HG02938 (cell line): ENCODE results near the gene LMOD2.

Source experiments
- ATAC-seq: cut with Tn5 transposase; IDR thresholded peaks from one replicate; pipeline ENCODE4 v1.9.1; 2021; ENCODE audit warnings: mild to moderate bottlenecking, moderate library complexity; ENCODE audit not compliant: unreplicated experiment

Gene LMOD2

DNA sequence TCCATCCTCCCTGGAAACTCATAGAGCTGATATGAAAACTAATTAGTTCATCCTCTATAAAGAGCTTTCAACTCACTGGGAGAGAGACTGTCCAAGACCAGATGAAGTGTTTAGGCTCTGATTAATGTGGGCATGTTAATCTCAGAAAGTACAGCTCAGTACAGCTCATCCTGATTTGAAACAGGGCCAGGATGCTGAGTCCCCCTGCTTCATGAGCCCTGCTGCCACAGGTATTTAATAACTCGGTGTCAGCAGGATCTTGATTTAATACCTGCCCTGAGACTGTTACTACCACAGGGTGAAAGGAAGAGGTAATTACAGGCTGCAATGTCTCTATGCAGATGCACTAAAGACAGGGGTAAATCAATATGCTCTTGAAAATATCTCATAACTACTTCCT lies 10.8 kb downstream of the LMOD2 start:
- no peak for ATAC-seq

DNA sequence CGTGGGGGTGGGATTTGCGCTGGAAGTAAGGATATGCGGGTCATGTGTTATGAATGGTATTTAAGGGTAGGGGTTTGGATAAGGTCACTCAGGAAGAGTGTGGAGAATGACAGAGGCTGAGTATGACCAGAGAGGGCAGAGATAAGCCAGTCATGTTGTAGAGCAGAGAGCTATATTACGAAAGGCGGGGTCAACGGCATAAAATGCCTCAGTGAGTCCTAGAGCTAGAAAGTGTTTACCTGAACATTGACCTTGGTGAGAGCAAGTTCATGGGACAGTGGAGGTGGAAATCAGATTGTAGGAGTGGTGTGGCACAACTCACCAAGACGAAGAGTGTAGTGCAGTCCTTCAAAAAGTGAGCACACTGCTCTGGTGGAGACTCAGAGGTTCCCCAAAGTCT lies 13.8 kb downstream of the LMOD2 start:
- ATAC-seq: no peak

DNA sequence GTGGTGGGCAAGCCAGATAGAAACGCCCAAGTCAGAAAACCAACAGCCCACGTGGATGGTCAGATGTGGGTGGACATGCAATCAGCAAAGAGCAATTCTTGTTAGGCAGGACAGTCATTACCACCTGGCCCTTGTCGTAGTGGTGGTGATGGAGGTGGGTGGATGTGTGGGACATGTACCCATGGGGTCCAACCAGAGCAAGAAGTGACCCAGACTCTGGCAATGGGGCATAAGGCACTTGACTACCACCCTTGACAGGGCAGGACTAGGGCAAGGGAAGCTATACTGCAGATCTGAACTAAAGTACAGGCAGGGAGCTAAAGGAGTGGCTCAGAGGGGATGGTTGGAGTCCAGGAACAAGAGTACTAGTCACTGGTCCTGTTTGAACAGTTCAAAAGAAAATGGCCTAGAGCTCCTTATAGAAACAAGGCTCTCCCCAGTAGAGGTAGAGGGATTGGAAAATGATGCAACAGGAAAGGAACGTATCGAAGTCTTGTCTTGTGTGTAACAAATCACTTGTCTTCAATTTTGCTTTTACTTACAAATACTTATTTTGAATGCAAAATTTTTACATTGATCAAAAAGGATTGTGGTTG lies 17.6 kb downstream of the LMOD2 start:
- no peak for ATAC-seq

DNA sequence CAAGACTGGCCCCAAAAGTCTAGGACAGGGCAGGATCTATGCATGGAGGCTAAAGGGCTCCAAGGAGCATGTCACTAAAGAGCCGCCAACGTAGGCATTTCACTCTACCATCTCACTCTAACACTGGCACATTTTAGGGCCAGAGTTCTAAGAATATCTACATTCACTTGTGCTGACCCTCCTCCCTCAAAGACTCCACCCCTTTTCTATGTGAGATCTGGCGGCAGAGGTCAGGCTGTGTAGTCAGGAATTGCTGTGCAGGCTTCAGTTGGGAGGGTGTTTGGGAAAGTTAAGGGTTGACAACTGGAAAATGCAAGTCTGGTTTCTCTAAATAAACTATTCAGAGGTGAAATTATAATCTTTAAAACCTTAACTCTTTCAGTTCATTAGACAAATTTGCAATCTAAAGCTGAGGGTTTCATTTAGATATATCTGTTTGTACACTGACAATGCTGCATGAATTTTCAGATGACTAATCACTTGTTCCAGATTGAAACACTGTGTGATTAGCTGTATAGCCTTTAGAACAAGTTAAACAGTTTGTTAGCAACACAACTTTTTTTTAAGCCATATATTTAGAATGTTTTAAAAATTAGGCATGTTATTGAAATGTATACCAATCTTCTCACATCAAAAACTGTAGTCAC lies 18.2 kb downstream of the LMOD2 start:
- no peak for ATAC-seq

DNA sequence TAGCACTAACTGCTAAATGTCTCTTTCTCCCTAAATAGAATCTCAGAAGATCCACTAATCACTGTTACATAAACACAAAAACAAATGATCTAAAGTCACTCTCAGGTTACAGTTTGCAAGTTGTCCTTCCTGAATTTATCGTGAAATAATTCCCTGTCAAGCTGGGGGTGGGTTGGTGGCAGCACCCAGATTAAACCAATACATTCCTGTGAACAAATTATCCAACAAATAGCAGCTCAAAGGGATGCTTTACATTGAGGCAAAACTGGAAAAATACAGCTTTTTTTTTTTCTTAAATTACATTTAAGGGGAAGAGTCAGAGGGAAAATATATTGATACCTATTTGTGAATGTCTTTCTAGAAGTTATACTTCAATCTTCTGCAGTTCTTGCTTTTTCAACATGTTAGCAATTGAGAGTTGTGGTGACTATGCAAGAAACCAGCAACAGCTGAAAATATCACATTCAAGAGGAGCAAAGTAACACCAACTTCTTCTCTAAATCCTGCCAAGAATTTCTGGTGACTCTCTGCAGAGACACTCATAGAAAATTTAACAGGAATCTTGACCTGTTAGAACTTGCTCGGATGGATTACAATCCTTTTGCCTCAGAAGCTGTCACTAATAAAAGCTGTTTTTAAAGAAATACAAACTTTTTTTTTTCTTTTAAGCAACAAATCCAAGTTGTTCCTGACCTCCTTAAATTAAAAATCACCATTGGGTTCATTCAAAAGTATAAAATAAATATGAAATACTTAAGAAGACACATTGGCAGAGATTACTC lies 18.9 kb downstream of the LMOD2 start:
- no peak for ATAC-seq

DNA sequence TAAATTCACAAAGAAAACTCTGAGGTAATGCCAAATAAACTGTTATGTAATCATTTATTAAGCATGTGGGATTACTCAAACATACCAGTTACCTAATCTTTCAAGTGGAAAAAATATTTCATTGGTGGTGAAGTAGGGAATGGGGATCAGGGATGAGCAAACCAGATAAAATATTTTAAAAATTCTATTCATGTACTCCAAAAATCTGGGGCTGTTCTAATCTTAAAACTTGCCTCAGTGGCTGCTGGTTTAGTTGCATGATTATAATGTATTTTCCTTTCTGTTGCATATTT lies 19.5 kb downstream of the LMOD2 start:
- ATAC-seq: no peak

DNA sequence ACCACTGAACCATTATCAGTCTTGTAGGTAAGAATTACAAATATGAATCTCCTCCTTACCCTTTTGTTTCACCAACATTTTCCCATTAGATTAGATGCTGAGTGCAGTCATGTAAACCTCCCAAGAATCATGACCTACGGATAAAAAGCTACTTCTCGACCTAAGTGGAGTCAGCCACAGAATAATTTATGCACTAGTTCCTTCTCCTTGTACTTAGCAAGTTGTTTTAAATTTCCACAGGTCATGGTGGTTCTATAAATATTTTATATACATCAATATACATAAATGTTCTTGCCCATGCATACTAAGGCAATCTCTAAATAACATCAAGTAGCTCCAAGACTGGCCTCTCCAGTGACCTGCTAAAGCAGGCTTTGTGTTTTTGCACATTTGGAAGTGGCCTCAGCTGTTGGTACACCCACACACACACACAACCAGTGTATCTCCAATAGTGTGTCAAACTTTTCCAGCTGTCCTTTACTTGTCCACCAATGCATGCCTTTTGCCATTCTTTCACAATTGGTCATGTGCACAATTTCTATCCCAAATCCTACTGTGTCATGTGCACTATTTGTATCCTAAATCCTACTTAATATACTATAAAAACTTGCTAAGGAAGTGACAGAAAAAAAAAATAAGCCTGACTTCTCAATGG lies 21.5 kb downstream of the LMOD2 start:
- ATAC-seq: no peak

DNA sequence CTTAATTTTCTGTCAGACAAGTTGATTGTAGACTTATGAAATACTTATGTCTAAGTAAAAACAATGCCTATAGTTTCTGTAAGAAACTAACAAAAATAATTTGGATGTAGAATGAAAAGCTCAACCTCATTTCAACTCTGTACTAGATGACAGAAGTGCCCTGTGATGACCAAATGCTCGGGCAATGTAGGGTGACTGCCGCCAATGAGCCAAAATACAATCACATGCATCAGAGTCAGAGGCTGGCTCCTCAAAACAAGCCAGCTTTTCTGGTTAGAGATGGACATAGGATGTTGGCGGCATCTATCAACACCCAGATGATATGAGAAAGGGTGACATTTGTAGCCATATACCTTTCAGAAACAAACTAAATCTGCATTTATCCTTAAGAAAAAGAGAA lies 23.9 kb downstream of the LMOD2 start:
- ATAC-seq: no peak

DNA sequence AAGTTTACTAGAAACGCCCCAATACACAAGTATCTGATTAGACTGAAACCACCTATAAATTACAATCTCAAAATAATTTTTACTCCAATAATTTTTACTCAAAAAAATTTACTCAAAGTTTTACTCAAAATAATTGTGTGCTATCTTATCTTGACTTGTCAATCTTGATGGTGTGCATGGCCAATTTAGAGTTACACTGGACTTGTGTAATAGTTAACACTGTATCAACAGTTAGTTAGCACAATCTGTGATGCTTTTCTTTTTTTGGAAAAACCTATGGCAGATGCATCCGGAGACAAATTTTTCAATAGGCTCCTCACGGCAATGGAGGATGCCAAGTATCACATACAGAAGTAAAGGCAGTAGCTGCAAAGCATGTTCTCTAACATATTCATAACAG lies 24.9 kb downstream of the LMOD2 start:
- no peak for ATAC-seq

DNA sequence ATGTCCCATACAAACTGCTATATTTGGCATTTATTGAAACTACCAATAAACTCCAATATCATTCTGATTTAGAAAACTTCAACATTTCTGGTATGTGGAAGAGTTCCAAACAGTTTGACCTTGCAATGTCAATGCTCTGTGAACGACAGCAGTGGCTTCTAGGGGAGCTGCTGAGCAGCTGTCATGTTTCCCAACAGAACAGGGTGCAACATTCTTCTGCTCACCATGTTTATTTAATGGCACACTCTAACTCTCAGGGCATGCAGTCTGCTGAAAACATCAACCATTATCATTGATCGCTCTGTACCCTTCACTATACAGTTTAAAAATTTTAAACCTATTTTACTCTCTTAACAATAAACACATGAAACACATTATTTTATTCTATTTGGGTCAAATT lies 25.9 kb downstream of the LMOD2 start:
- ATAC-seq: no peak

DNA sequence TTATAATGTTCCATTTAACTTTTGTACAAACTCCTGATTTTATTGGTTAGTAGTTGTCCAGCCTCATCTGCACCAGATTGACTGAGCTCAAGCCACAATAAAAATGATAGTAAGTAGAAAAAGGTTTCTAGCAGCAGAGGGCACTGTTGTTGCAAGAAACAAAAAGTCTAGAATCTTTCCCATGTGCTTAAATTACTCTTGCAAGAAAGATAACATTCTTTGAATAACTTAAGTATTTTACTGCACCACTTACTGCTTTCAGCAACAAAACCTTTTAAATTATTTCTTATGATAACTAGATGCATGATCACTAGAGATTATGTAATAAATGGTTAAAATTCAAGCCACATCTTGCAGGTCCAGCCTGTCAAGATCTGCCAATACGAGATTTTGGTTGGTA lies 27.0 kb downstream of the LMOD2 start:
- peak; percentile 85 for ATAC-seq

DNA sequence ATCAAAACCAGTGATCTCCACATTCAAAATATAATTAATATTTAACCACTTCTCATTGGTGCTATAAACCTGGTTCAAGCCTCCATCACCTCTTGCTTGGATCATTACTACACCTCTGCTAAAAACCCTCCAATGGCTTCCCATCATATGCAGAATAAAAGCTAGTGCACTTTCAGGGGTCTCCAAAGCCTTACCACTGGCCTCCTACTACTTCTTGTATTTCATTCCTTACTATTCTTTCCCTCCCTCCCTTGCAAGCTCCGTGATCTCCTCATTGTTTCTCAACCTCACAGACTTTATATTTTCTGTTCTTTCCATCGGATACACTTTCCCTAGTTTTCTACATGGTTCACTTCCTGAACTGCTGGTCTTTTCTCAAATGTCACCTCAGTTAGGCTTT lies 31.5 kb downstream of the LMOD2 start:
- no peak for ATAC-seq

DNA sequence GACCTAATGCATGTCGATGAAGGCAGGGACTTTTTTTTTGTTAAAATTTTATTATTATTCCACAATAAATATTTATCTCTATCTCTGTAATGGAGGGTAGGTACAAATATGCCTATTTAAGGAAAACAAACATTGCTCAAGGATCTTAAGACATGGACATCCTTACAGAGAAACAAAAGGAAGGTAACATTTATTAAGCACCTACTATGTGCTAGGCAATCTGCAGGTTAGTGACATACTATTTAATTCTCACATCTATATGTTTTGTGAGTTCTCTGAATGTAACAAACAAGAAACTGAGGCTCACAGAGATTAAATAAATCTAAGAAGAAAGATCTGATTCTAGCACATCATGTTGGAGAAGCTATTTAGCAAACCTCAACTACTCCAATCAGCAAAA lies 32.1 kb downstream of the LMOD2 start:
- no peak for ATAC-seq

DNA sequence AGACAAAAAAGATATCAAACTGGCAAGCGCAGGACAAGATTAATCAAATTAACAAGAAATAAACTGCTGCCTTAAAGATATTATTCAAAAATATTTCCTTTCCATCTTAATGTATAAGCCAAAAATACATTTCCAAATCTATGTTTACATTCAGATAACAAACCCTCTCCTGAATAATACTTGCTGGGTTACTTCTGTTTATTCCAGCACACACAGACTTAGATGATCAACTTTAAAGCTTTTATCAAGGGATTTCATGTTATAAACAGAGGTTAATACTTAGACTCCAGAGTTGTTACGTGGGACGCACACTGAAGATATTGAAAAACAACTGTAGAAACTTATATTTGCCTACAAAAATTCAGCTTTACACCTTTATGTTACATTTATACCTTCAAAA lies 33.6 kb downstream of the LMOD2 start:
- no peak for ATAC-seq

DNA sequence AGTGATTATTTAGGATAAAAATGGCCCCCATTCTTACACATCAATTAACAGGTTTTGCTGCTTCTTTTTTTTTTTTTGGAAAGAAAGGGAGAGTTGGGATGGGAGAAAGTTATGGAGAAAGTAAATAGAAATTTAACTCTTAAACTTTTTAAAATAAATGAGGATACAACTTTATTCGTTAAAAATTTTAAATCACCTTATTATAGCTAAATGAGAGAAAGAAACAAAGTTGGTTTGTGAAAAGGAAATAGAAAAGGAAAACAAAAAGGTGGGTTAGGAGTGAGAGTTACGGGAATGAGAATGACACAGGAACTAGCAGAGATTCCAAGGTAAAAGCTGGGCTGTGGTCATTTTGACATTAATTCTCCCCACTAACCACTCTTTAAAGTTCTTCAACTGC lies 34.9 kb downstream of the LMOD2 start:
- no peak for ATAC-seq

DNA sequence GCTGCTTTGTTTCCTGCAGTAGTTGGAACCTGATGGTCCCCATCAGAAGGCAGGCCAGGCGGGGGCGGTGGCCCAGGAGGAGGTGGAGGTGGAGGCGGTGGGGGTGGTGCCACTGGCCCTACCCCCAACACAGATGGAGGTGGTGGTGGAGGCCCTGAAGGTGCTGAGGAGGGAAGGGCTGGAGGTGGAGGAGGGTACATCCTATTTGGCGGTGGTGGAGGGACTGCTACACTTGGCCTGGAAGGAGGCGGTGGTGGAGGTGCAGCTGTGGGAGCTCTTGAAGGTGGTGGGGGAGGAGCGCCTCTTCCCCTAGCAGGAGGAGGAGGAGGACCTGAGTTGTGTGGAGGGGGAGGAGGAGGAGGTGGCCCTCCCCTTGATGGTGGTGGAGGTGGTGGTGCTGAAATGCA lies 36.8 kb downstream of the LMOD2 start:
- ATAC-seq: no peak

DNA sequence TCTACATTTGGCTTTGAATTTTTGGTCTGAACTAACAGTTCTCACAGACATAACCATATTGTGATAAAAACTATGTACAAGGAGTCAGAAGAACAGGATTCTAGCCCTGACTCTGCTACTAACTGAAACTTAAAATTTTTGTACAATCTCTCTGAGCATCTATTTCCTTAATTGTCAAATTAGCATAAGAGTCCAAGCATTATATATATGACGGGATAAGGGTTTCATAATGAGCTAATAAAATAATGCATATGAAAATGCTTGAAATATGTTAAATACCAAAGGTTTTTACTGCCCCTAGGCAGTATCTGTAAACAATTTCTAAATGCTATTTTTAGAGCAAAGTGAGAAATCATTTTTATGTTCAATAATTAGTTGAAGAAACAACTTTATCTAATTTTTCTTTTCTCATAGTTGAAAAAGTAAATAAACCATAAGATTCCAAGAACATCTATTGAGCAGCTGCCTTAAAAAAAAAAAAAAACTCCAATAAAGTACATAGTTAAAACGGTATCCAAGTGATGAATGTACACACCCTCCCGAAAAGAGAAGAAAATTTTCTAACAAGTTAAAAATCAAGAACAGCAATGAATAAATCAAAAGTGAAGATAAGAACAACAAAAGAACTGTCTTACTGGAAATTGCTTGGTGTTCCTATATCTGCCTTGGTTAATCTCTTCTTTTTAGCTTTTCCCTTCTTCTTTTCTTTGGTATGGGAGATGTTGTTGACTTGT lies 40.4 kb downstream of the LMOD2 start:
- no peak for ATAC-seq

DNA sequence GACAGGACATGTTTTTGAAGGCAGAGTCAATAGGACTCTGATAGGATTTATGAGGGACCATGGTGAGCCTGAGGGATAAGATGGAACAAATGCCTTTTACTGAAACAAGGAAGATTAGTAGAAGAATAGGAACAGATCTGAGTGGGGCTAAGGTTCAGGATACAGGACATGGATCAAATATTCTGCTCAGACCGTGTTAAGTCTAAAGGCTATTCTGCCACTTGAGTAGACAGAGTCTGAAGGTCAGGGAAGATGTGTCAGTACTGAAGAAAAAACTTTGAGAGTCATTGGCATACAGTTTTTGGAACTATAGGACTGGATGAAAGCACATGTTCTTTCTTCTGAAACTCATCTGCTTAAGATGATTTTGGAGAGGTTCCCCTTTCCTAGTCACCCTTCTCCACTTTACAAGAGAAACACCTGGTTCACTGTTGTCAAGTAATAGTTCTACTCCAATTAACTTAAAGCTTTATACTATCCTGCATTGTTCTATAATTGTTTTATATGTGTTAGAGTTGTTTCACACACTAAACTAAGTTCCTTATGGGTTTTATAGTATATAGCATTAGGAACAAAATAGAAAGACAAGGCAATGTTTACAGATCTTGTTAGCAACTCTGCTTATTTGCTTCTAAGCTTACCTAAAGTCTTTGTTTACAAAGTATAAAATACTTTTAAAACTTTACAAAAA lies 49.7 kb downstream of the LMOD2 start:
- ATAC-seq: no peak

DNA sequence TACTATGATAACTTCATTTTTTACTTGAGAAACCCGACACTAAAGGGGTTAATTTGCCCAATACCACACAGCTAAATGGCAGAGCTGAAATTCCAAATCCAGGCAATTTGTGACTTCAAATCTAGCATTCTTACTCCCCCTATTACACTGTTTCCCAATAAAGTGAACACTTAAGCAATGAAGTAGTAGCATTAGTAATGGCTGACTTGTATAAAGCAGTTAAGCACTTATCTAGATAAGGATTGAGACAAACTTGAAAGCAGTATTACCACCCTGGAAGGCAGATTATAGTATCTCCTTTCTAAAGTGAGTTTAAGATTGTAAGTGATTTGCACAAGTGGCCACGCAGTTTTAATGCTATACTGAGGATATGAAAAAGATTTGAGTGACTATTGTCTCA lies 53.9 kb downstream of the LMOD2 start:
- ATAC-seq: no peak

DNA sequence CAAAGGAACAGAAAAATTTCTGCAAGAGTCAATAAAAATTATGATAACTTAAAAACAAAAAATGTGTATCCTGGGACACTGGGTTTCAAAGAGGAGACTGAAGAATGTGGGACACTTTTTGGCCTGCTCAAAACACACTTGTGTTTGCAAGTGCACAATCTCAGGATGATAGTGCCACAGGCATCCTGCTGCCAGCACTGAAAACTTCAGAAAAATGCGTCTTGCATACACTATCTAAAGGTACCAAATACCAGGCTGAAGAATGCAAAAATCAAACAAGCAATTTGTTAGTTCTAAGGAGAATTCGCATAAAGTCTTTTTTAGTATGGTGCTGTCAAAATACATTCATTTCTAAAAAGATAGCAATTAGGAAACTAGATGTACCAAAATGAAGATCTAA lies 55.0 kb downstream of the LMOD2 start:
- ATAC-seq: no peak

DNA sequence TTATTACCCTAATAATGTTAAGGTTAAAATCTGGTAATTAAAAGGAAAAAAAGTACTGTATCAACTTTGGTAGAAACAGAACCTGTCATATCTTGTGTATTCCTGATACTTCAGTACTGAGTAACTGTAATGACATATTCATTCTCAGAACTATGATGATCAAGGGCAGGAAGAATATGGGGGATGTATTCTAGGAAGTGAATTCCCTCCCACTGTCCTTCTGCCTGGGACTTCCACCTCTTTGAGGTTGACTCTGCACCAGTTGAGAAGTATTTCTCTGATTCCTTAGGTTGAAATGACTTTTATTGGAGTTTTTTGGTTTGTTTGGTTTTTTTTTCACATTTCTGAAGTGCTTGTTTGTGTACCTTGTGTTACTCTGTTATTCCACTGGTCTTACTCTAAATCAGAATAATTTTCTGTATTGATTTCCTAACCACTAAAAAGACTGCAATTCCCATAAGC lies 56.2 kb downstream of the LMOD2 start:
- ATAC-seq: no peak
